ENCODE measurements around the gene NT5C1B. TPM values are rescaled to one million over a fixed set of nuclear protein-coding genes. Genes with fewer than 3 reads are reported as not detected.
"Not testable (repeated sequence)": the region's sequence is repeated elsewhere in the genome, so short reads cannot be mapped to it uniquely, and the experiment has no call there.

NT5C1B gene
- polyA plus RNA-seq = 0.55 TPM

GRCh38 chr2:18589354-18589753, at the start of gene NT5C1B:
NT5C1B (minus strand) TSS chr2:18589569; CDS start chr2:18589468, 101 bp downstream.
- Mint-ChIP-seq H3K36me3 (peaks cover 9% of the 10 kb centered on the region), H3K9me3 (no peaks in the 10 kb centered on the region), H3K4me3 (no peak within 1 kb of the TSS), H3K4me1 (no peaks in the 10 kb centered on the region), H3K27ac (peak within 1 kb of the TSS in 1 of 3 donors; percentile 52), H3K27me3 (no peaks in the 10 kb centered on the region)

GRCh38 chr2:18637196-18637595, 47.8 kb upstream of the NT5C1B start:
- Mint-ChIP-seq H3K4me1 (no peaks in the 10 kb centered on the region), H3K9me3 (peaks cover 10 to 40% (median 25%) of the 10 kb centered on the region in 3 donors), H3K4me3 (peak overlapping the region in 1 of 4 donors; percentile 6), H3K27ac (no peak overlapping the region), H3K27me3 (no peaks in the 10 kb centered on the region), H3K36me3 (peaks cover 9% of the 10 kb centered on the region)

GRCh38 chr2:18632699-18633098, 43.3 kb upstream of the NT5C1B start:
- H3K4me3 Mint-ChIP-seq, H3K36me3 Mint-ChIP-seq, H3K27ac Mint-ChIP-seq, H3K27me3 Mint-ChIP-seq, H3K4me1 Mint-ChIP-seq: not testable (repeated sequence)
- H3K9me3 Mint-ChIP-seq = peaks cover 13 to 51% (median 20%) of the 10 kb centered on the region in 3 donors

DNA sequence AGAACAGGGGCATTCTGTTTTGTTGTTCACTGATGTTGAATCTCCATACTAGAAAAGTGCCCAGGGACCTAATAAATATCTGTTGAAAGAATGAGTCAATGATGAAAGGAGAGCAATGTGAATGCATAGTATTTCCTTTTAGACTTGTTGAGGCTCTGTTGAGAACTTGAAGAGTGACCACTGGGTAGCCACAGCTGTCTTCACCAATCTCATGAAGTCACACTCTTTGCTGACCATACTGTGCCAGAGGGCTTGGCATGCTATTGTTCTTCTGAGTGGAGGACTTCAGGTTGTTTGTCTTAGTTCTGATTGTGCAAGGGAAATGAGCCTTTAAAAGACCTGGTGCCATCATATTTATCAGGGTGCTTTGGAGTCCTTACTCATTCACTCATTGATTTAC, 41.6 kb upstream of the NT5C1B start:
- peaks cover 9 to 33% (median 11%) of the 10 kb centered on the region in 3 donors for H3K9me3 Mint-ChIP-seq
- no peak overlapping the region for H3K27ac Mint-ChIP-seq
- no peaks in the 10 kb centered on the region for H3K27me3 Mint-ChIP-seq
- peaks cover 5% of the 10 kb centered on the region for H3K36me3 Mint-ChIP-seq
- no peak overlapping the region for H3K4me3 Mint-ChIP-seq
- no peaks in the 10 kb centered on the region for H3K4me1 Mint-ChIP-seq

DNA sequence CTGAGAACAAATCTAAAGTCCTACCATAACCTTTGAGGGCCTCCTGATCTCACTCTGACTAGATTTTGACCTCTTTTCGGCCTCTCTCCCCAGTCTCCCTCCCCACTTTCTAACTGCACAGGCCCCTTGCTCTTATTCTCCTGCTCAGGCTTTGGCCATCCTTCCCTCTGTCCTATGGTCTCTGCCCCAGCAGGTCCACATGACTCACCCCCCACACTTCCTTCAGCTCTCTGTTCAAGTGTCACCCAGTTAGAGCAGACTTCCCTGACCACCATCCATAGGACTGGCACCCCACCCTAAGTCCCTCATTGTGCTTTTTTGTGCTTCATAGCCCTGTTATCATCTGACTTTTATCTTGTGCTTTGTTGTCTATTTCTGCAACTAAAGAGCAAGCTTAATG, 41.2 kb upstream of the NT5C1B start:
- H3K9me3 Mint-ChIP-seq = peaks cover 9 to 32% (median 10%) of the 10 kb centered on the region in 3 donors
- H3K27me3 Mint-ChIP-seq = no peaks in the 10 kb centered on the region
- H3K27ac Mint-ChIP-seq = no peak overlapping the region
- no peaks in the 10 kb centered on the region for H3K4me1 Mint-ChIP-seq
- H3K4me3 Mint-ChIP-seq = no peak overlapping the region
- peaks cover 5% of the 10 kb centered on the region for H3K36me3 Mint-ChIP-seq

GRCh38 chr2:18630101-18630500, 40.7 kb upstream of the NT5C1B start:
- Mint-ChIP-seq H3K36me3 (peaks cover 5% of the 10 kb centered on the region), H3K27ac (no peak overlapping the region), H3K9me3 (peaks cover 8 to 29% (median 9%) of the 10 kb centered on the region in 3 donors), H3K4me3 (no peak overlapping the region), H3K27me3 (no peaks in the 10 kb centered on the region), H3K4me1 (no peaks in the 10 kb centered on the region)

DNA sequence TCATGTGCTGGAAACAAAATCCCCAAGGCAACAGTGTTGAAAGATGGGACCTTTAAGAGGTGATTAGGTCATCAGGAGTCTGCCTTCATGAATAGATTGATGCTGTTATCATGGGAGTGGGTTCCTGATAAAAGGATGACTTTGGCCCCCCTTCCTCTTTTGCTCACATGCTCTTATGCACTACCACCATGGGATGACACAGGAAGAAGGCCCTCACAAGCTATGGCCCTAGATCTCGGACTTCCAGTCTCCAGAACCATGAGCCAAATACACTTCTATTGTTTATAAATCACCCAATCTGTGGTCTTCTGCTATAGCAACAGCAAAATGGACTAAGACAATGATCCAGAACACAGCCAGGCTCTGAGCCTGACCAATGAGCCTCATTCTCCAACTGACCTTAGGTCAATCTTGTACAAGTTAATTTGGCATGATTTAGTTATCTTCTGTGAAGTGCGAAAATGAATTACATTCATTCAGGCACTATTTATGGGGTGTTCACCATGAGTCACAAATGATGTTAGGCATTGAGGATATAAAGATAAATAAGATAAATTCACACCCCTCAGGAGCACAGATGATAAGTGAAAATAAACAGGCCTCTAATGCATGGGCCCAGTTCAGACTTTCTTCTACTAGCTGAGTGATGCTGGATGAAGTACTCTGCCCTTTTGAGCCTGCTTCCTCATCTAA, 37.7 kb upstream of the NT5C1B start:
- Mint-ChIP-seq H3K27me3 (no peaks in the 10 kb centered on the region), H3K9me3 (peaks cover 0 to 13% (median 6%) of the 10 kb centered on the region in 3 donors), H3K27ac (no peak overlapping the region), H3K36me3 (peaks cover 4% of the 10 kb centered on the region), H3K4me1 (no peaks in the 10 kb centered on the region), H3K4me3 (no peak overlapping the region)

DNA sequence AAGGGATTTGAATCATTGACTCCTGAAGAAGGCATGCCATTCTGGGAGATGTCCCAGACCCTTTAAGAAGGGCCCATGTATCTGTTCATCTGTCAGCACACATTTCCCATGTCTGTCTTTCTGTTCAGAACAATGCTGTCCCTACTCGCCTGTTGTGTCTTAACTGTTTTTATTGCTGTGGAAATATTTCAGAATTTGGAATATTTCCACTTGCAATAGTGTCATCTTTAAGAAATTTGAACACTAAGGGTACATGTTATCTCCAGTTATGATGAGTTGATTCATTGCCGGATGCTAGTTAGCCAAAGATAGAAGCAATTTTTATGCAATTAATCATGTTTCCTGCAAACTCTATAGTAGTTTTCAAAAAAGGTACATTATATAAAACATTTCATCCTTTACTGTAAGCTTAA, 36.9 kb upstream of the NT5C1B start:
- H3K36me3 Mint-ChIP-seq = peaks cover 2% of the 10 kb centered on the region
- H3K4me1 Mint-ChIP-seq = no peaks in the 10 kb centered on the region
- H3K27me3 Mint-ChIP-seq = no peaks in the 10 kb centered on the region
- no peak overlapping the region for H3K4me3 Mint-ChIP-seq
- peaks cover 0 to 5% (median 3%) of the 10 kb centered on the region in 3 donors for H3K9me3 Mint-ChIP-seq
- H3K27ac Mint-ChIP-seq = no peak overlapping the region

- H3K27ac Mint-ChIP-seq = no peak overlapping the region
- H3K27me3 Mint-ChIP-seq = no peaks in the 10 kb centered on the region
- no peak overlapping the region for H3K4me3 Mint-ChIP-seq
- no peaks in the 10 kb centered on the region for H3K4me1 Mint-ChIP-seq
- peaks cover 0 to 3% (median 0%) of the 10 kb centered on the region in 3 donors for H3K9me3 Mint-ChIP-seq
- peaks cover 2% of the 10 kb centered on the region for H3K36me3 Mint-ChIP-seq
These were observed 36.2 kb upstream of the NT5C1B start for GRCh38 chr2:18625563-18625962.

- Mint-ChIP-seq H3K36me3 (peaks cover 2% of the 10 kb centered on the region), H3K4me3 (no peak overlapping the region), H3K27ac (no peak overlapping the region), H3K4me1 (no peaks in the 10 kb centered on the region), H3K27me3 (peaks cover 3% of the 10 kb centered on the region), H3K9me3 (peaks cover 0 to 2% (median 0%) of the 10 kb centered on the region in 3 donors)
These were observed 34.4 kb upstream of the NT5C1B start for GRCh38 chr2:18623782-18624181.

DNA sequence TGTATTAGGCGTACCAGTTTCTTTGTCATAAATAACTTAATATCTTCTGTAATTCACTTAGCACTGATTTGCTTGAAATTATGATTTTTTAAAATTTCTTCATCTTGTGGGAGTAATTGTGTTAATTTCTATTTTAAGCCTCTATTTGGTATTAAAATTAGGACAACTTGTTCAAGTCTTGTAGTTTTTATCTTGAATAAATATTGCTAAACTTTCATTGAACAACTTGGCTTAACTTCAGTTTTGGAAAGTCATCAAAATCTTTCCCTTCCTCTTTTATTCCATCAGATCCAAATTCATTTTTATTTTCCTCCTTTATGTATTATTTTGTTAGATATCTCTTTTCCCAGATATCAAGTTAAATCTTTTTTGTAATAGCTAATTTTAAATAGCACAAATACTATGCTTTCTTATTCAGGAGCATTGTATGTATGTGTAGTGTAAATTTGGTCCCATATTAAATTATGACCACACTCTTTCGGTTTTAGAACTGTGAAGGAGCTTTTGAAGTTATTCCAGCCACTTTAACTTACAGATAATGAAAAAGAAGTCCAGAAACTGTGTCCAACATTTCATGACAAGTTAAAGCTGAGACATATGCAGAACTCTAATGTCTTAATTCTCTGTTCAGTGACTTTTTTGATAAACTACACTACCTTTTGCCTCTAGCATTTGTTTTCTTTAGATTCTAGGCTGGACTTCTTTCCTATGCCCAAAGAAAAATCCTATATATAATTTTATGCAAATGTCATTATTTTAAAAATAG, 31.7 kb upstream of the NT5C1B start:
- H3K36me3 Mint-ChIP-seq = no peaks in the 10 kb centered on the region
- H3K9me3 Mint-ChIP-seq = peaks cover 0 to 1% (median 0%) of the 10 kb centered on the region in 3 donors
- H3K27me3 Mint-ChIP-seq = peaks cover 3% of the 10 kb centered on the region
- H3K27ac Mint-ChIP-seq = no peak overlapping the region
- H3K4me1 Mint-ChIP-seq = no peaks in the 10 kb centered on the region
- H3K4me3 Mint-ChIP-seq = no peak overlapping the region

DNA sequence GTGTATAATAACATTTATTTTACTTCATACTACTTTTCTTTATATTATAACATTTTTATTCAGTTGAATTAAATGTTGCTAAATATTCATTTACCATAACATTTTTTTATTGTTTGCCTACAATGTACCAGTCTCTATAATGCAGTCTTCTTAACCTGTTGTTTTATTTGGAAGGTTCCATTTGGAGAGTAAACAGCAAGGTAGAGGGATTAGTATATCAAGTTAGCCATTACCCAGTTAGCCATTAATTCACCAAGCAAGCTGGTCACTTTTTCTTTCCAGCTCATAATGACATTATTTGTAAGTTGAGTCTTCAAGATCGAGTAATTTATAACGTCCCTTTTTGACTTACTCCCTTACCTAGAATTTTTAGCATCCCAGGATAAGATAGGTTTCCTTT, 29.7 kb upstream of the NT5C1B start:
- Mint-ChIP-seq H3K4me1 (no peaks in the 10 kb centered on the region), H3K27ac (no peak overlapping the region), H3K9me3 (peaks cover 0 to 5% (median 0%) of the 10 kb centered on the region in 3 donors), H3K36me3 (no peaks in the 10 kb centered on the region), H3K27me3 (peaks cover 3% of the 10 kb centered on the region), H3K4me3 (no peak overlapping the region)

GRCh38 chr2:18614041-18614440, 24.7 kb upstream of the NT5C1B start:
- Mint-ChIP-seq H3K4me1 (no peaks in the 10 kb centered on the region), H3K27ac (no peak overlapping the region), H3K9me3 (peaks cover 0 to 5% (median 0%) of the 10 kb centered on the region in 3 donors), H3K27me3 (no peaks in the 10 kb centered on the region), H3K4me3 (no peak overlapping the region), H3K36me3 (no peaks in the 10 kb centered on the region)

DNA sequence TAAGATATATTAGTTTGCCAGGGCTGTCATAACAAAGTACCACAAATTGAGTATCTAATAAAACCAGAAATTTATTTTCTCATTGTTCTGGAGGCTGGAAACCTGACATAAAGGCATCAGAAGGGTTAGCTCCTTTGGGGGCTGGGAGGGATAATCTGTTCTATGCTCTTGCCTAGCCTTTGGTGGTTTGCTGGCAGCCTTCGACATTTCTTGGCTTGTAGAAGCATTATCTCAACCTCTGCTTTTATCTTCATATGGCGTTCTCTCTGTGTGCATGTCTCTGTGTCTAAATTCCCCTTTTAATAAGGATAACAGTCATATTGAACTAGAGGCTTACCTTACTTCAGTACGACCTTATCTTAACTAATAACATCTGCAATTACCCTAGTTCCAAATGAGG, 22.8 kb upstream of the NT5C1B start:
- H3K36me3 Mint-ChIP-seq = no peaks in the 10 kb centered on the region
- no peaks in the 10 kb centered on the region for H3K27me3 Mint-ChIP-seq
- no peak overlapping the region for H3K4me3 Mint-ChIP-seq
- H3K4me1 Mint-ChIP-seq = no peaks in the 10 kb centered on the region
- no peak overlapping the region for H3K27ac Mint-ChIP-seq
- peaks cover 0 to 5% (median 0%) of the 10 kb centered on the region in 3 donors for H3K9me3 Mint-ChIP-seq

DNA sequence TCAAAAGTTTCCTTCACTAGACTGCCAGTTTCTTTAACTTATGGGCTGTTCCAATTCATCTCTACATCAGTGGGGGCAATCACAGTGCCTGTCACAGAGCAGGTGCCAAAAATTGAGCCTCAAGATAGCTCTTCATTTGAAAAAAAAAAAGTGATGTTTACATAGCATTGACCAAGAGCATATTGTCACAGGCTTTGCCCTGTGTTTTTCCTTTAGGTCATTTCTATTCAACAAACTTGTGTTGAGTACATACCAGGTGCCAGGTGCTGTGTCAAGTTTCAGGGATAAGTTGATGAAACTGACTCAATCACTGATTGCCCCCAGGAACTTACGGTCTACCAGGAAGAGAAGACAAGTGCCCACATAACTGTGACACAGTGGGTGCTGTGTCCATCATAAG, 22.2 kb upstream of the NT5C1B start:
- Mint-ChIP-seq H3K27ac (no peak overlapping the region), H3K36me3 (no peaks in the 10 kb centered on the region), H3K4me3 (no peak overlapping the region), H3K9me3 (peaks cover 0 to 5% (median 0%) of the 10 kb centered on the region in 3 donors), H3K4me1 (no peaks in the 10 kb centered on the region), H3K27me3 (peaks cover 1% of the 10 kb centered on the region)

GRCh38 chr2:18611184-18611583, 21.8 kb upstream of the NT5C1B start:
- no peak overlapping the region for H3K4me3 Mint-ChIP-seq
- no peaks in the 10 kb centered on the region for H3K36me3 Mint-ChIP-seq
- H3K27me3 Mint-ChIP-seq = peaks cover 1% of the 10 kb centered on the region
- no peak overlapping the region for H3K27ac Mint-ChIP-seq
- no peaks in the 10 kb centered on the region for H3K4me1 Mint-ChIP-seq
- peaks cover 0 to 4% (median 0%) of the 10 kb centered on the region in 3 donors for H3K9me3 Mint-ChIP-seq
